PC-9 (cell line): ENCODE data around the gene MAML3.

Source experiments
- EZH2 ChIP-seq: fragments of 200-600 bp; sonication (generic); IDR thresholded peaks from 2 replicates; pipeline ENCODE4 v1.8.0; 2017; ENCODE audit warnings: antibody characterized with exemption, low read depth
- TF ChIP-seq, protein P1 (sequence below): fragments of 200-600 bp; sonication (generic); conservative IDR thresholded peaks from 2 replicates; pipeline ENCODE4 v1.6.1; 2017; ENCODE audit warnings: mixed run types, antibody characterized with exemption, mild to moderate bottlenecking, moderate library complexity

DNA sequence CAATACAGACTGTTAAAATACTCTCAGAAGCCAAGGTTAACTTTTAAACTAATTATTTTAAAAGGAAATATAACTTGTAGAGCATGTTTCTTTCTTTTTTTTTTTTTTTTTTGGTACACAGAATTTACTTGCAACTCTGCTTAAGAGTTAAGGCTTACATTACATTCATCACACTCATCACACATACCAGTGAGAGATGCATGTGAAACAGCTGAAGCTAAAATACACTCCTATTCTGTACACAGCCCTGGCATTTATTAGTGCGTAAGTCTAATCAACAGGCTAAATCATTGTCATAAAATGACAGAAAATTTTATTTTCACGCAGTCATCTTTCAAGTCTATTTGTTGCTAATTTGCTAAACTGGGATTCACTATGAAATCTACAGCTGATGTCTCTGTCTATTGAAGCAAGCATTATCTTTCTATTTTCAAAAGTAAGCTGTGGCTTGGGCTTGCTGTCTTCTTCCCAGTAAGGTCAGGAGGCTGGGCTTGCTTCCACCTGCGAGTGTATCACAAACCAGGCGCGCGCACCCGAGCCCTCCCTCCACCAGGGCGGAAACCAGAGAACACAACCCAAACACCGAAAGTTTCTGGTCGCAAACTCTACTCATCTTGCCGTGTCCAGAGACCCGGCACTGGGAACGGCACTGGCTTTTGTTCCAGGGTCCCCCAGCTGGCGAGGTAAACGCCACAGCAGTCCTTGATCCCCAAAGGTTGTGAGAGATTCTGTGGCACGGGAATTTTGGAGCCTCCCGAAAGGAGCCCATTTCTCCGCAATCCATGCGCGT, 3.9 kb downstream of the MAML3 start:
- TF ChIP-seq, protein P1, sequence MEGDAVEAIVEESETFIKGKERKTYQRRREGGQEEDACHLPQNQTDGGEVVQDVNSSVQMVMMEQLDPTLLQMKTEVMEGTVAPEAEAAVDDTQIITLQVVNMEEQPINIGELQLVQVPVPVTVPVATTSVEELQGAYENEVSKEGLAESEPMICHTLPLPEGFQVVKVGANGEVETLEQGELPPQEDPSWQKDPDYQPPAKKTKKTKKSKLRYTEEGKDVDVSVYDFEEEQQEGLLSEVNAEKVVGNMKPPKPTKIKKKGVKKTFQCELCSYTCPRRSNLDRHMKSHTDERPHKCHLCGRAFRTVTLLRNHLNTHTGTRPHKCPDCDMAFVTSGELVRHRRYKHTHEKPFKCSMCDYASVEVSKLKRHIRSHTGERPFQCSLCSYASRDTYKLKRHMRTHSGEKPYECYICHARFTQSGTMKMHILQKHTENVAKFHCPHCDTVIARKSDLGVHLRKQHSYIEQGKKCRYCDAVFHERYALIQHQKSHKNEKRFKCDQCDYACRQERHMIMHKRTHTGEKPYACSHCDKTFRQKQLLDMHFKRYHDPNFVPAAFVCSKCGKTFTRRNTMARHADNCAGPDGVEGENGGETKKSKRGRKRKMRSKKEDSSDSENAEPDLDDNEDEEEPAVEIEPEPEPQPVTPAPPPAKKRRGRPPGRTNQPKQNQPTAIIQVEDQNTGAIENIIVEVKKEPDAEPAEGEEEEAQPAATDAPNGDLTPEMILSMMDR = no peak
- no peak for TF ChIP-seq EZH2
